Measurements from ENCODE around the gene COX18.

Gene COX18

GRCh38 chr4:73075832-73076231, 6.3 kb upstream of the COX18 start:
- CTCF ChIA-PET: no interaction called here
- TF ChIP-seq, protein P1, sequence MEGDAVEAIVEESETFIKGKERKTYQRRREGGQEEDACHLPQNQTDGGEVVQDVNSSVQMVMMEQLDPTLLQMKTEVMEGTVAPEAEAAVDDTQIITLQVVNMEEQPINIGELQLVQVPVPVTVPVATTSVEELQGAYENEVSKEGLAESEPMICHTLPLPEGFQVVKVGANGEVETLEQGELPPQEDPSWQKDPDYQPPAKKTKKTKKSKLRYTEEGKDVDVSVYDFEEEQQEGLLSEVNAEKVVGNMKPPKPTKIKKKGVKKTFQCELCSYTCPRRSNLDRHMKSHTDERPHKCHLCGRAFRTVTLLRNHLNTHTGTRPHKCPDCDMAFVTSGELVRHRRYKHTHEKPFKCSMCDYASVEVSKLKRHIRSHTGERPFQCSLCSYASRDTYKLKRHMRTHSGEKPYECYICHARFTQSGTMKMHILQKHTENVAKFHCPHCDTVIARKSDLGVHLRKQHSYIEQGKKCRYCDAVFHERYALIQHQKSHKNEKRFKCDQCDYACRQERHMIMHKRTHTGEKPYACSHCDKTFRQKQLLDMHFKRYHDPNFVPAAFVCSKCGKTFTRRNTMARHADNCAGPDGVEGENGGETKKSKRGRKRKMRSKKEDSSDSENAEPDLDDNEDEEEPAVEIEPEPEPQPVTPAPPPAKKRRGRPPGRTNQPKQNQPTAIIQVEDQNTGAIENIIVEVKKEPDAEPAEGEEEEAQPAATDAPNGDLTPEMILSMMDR (conservative IDR thresholded peaks at IDR 0.05; ENCODE audit: low read depth): no peak
- no peak overlapping the region for H3K27ac ChIP-seq
- DNase-seq (ENCODE audit: low spot score): no peak
- POLR2A ChIA-PET (ENCODE audit: low non-redundant PET): no interaction called here

GRCh38 chr4:73070074-73070390, 516 bp upstream of the COX18 start:
- no peak for DNase-seq (ENCODE audit: low spot score)
- peak overlapping the region; percentile 95 for H3K27ac ChIP-seq
- CTCF ChIA-PET: interaction anchor here (1.3 kb wide), 1 partner anchor 10 kb away, joined by 4 read pairs; no protein-coding TSS in a partner anchor
- POLR2A ChIA-PET (ENCODE audit: low non-redundant PET): no interaction called here
- TF ChIP-seq, protein P1 (conservative IDR thresholded peaks at IDR 0.05; ENCODE audit: low read depth): no peak

GRCh38 chr4:73068491-73069337, 802 bp downstream of the COX18 start:
- H3K27ac ChIP-seq: peak overlapping the region; percentile 95
- peak; percentile 6 for DNase-seq (ENCODE audit: low spot score)
- POLR2A ChIA-PET (ENCODE audit: low non-redundant PET): no interaction called here
- TF ChIP-seq, protein P1 (conservative IDR thresholded peaks at IDR 0.05; ENCODE audit: low read depth): no peak
- CTCF ChIA-PET: interaction anchor here (0.6 to 0.7 kb wide), 2 partner anchors 723 to 1838 kb away, joined by 3 read pairs; no protein-coding TSS in a partner anchor

GRCh38 chr4:73067971-73068394, 1.5 kb downstream of the COX18 start:
- no peak overlapping the region for H3K27ac ChIP-seq
- peak; percentile 6 for DNase-seq (ENCODE audit: low spot score)
- POLR2A ChIA-PET (ENCODE audit: low non-redundant PET): no interaction called here
- CTCF ChIA-PET: no interaction called here
- TF ChIP-seq, protein P1 (conservative IDR thresholded peaks at IDR 0.05; ENCODE audit: low read depth): no peak

DNA sequence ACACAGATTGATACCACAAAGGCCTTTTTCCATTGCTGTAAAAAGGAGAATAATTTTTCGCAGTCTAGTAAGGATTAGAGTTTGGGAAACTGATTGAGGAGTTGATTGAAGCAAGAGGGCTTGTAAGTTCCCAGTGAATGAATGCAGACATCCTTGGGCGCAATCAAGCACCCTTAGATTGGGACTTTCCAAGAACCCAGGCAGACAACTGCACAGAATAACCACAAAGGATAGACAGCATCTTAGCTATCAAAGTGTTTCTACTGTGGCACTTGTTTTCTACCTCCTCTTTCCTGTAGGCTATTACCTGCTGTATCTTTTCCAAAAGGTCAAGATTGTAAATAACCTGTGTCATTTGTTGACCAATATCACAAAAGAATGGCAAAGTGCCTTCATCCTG, 2.6 kb downstream of the COX18 start:
- ChIA-PET CTCF (no interaction called here), POLR2A (ENCODE audit: low non-redundant PET) (no interaction called here)
- H3K27ac ChIP-seq: no peak overlapping the region
- TF ChIP-seq, protein P1 (conservative IDR thresholded peaks at IDR 0.05; ENCODE audit: low read depth): no peak
- no peak for DNase-seq (ENCODE audit: low spot score)

GRCh38 chr4:73066445-73066844, 3.1 kb downstream of the COX18 start:
- ChIA-PET POLR2A (ENCODE audit: low non-redundant PET) (no interaction called here), CTCF (no interaction called here)
- TF ChIP-seq, protein P1 (conservative IDR thresholded peaks at IDR 0.05; ENCODE audit: low read depth): no peak
- DNase-seq (ENCODE audit: low spot score): no peak
- no peak overlapping the region for H3K27ac ChIP-seq
